ENCODE data around the gene TGM3.

TGM3 gene

DNA sequence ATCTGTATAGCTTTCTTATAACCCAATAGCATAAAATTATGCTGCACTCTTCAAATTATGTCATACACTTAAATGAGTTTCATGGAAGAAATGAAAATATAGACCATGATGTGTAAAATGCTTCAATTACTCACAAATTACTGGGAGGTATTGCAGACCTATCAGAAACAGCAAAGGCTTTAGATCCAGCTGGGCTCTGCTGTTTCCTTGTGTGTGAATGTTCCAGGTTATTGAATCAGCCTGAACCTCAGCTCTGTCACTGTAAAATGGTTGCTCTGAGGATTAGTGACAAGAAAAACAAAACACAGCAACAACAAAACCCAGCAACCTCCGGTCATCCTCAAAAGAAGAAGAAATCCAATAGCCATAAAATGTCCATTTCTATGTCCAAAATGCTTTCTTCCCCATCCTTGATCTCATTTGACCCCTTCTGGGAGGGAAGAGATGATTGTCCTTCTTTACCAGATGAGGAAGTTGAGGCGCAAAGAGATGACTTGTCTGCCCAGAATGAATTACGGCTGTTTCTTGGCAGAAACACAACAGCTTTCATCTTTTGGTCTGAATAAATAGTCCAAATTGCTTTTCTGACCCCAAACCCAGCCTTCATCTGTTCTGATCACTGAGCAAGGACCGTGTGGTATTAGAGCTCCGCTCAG is 42.7 kb downstream of the TGM3 start:
- DNase-seq (ENCODE audit: low read depth in 2 of 2), result no peak

GRCh38 chr20:2340136-2340535 is 44.3 kb downstream of the TGM3 start:
- no peak for DNase-seq (ENCODE audit: low read depth in 2 of 2)

DNA sequence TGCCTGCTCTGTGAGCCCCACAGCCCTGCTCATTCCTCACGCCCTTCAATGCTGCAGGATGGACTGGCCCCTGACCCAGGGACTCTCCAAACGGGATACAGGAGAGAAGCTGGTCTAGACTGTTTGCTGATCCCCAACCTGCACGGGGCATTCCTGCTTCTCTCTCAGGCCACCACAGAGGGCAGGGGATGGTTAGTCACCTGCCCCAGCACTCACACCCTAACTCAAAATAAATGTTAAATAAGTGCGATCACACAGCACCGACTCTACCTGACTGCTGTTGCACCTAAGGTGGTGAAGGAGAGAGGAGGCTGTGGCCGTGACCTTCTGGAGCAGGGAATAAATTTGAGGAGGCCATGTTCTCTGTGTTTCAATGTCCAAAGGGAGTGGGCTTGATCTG is 45.0 kb downstream of the TGM3 start:
- no peak for DNase-seq (ENCODE audit: low read depth in 2 of 2)

GRCh38 chr20:2341336-2341735 is 45.5 kb downstream of the TGM3 start:
- no peak for DNase-seq (ENCODE audit: low read depth in 2 of 2)

DNA sequence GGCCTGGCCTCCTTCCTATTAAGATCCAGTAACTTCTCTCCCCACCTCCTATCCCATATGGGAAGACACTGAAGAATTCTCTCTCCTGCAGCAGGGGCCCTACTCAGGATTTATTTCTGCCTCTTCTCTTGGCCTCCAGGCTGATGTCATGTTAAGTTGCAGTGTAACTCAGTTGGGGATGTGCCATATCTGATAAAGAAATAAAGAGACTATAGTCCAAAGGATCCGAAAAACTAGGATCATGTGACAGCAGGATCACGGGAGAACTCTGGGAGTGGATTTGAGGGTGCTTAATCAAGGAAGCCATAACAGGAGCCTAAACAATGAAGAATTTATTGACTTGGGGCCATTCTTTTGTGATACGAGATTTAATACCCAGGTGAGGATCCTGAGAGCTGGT is 46.4 kb downstream of the TGM3 start:
- no peak for DNase-seq (ENCODE audit: low read depth in 2 of 2)

GRCh38 chr20:2346188-2346587 is 50.4 kb downstream of the TGM3 start:
- no peak for DNase-seq (ENCODE audit: low read depth in 2 of 2)

DNA sequence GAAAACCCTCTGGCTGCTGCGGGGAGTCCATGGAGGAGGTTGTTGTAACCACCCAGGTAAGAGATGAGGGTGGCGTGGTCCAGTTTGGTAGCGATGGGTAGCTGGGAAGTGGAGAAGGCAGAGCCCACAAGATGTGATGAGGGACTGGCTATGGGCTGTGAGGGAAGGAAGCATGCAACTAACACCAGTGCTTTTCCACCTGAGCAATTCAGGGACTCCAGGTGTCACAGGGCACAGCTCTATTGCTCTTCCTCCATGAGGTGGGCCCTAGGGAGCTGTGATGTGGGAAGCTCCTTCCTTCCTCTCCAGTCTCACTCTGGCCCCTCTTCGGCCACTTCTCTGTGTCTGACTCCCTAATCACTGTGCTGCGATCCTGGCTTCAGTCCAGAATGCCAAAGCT is 52.5 kb downstream of the TGM3 start:
- no peak for DNase-seq (ENCODE audit: low read depth in 2 of 2)

GRCh38 chr20:2349801-2350200 is 54.0 kb downstream of the TGM3 start:
- DNase-seq (ENCODE audit: low read depth in 2 of 2), result no peak

- DNase-seq (ENCODE audit: low read depth in 2 of 2), result no peak
These were observed 54.8 kb downstream of the TGM3 start for GRCh38 chr20:2350606-2351005.

DNA sequence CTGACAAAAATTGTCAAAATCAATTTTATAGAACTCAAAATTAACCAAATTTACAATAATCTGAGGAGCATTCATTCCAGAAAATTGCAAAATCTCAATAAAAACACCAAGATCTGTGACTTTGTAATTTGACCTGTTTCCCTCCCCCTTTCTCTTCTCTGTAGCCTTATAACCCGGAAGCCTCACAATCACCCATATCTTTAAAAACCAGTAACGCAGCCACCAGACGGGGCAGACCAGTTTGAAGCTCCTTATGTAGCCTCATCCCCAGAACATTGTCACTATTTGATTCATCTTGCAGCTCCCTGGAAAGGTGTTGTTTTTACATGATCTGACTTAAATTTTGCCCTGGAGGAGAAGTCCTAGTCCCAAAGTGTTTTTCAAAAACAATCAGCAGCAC is 57.4 kb downstream of the TGM3 start:
- DNase-seq (ENCODE audit: low read depth in 2 of 2), result no peak

- no peak for DNase-seq (ENCODE audit: low read depth in 2 of 2)
These were observed 61.3 kb downstream of the TGM3 start for GRCh38 chr20:2357114-2357513.

- DNase-seq (ENCODE audit: low read depth in 2 of 2), result no peak
These were observed 62.2 kb downstream of the TGM3 start for GRCh38 chr20:2358006-2358405.

DNA sequence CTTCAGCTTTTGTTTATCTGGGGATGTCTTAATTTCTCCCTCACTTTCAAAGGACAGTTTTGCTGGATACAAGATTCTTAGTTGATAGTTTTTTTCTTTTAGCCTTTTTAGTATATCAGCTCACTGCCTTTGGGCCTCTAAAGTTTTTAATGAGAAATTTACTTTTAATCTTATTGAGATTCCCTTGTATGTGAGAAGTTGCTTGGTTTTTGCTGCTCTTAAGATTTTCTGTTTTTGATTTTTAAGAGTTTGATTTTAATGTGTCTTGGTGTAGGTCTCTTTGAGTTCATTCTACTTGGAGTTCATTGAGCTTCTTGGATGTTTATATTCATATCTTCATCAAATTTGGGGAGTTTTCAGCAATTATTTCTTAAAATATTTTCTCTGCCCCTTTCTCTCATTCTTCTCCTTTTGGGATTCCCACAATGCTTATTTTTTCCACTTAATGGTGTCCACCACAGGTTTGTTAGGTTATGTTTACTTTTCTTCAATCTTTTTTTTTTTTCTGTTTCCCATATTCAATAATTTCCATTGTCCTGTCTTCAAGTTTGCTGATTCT is 65.3 kb downstream of the TGM3 start:
- no peak for DNase-seq (ENCODE audit: low read depth in 2 of 2)

DNA sequence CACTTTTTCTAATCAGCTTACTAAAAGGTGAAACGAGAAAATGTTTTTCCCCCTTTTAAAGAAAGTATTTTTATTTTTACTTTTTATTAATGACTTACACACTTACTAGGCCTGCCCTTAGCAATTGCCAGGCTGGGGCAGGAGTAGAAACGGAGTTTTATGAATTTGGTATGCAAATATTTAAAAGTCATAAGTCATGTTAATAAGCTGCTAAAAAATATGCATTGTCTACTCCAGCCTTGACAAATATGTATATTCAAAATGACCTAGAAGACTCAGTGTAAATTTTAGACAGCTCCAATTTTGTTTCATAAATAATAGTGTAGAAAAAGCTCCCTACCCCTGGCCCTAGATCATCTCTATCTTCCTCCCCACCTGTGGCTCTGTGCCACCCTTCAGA is 67.4 kb downstream of the TGM3 start:
- no peak for DNase-seq (ENCODE audit: low read depth in 2 of 2)

DNA sequence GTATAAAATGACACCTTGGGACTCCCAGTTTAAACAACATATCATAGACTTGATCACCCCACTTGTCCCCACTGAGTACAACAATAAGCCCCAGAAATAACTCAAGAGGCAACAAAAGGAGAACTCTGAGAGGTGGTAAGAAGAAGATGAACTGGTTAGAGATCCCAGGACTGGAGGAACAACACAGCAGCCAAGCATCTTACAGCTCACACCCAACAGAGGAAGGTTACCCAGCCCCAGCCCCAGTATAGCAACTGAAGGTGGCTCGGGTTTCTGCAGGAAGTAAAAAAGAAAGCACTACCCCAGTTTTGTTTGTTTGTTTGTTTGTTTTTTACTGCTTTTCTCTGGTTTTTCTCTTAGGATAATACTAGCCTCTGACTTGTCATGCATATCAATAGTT is 67.8 kb downstream of the TGM3 start:
- DNase-seq (ENCODE audit: low read depth in 2 of 2), result no peak

- no peak for DNase-seq (ENCODE audit: low read depth in 2 of 2)
These were observed 68.2 kb downstream of the TGM3 start for GRCh38 chr20:2364044-2364443.

DNA sequence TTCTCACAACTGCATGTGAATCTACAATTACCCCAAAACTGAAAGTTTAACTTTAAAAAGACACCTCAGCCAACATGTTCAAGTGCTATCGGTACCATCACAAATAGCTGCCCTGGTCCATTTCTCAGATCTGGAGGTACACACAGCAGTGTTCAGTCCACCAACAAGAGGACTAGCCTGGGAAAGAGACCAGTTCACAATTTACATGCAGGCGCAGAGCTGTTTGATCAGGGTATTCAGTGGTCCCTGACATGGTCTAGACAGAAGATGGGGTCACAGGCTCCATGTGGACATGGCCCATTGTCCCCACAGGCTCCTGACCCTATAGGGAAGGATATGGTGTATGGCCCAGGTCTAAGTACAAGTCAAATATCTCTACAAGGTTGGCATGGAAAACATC is 69.3 kb downstream of the TGM3 start:
- DNase-seq (ENCODE audit: low read depth in 2 of 2), result no peak

DNA sequence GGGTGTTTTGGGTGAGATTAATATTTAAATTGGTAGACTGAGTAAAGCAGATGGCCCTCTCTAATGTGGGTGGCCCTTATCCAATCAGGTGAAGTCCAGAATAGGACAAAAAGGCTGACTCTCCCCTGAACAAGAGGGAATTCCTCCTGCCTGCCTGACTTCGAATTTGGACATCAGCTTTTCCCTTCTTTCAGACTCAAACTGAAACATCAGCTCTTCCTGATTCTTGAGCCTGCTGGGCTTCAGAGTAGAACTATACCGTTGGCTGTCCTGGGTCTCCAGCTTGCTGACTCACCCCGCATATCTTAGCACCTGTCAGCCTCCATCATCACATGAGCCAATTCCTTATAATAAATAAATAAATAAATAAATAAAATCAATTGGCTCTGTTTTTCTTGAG is 69.9 kb downstream of the TGM3 start:
- DNase-seq (ENCODE audit: low read depth in 2 of 2), result no peak

- no peak for DNase-seq (ENCODE audit: low read depth in 2 of 2)
These were observed 72.8 kb downstream of the TGM3 start for GRCh38 chr20:2368621-2369020.

GRCh38 chr20:2373098-2373497 is 77.3 kb downstream of the TGM3 start:
- DNase-seq (ENCODE audit: low read depth in 2 of 2), result no peak

DNA sequence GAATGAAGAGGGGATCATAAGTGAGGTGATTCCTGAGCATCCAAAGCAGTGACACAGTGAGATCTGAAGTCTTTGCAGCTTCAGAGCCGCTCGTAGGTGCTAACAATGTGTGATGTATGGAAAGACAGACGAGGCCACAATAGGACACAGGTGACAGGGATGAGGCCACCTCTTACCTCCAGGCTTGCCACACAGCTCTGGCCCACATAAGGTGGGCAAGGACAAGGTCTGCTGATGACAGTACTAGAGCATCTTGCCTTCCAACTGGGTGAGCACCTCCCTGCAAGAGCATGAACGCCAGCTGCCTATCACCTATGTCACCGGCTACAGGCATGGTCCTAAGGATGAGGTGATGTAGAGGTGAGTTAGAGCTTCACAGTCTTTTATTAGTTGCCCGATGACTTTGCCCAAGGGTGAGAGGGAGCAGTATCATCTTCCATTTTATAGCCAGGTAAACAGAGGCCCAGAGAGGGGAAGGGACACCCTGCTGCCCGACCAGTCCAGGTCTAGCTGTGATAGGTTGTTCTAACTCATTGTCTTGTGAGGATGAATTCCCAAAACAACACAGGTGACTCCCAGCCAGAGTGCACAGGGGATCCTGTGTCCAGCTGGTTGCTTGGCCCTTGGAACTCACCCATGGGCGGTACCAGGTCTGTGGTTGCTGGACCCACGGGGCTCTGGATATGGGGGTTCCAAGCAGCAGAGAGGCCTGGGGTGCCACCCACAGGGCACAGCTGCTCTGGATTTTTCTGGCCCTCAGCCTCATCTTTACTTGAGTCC is 78.7 kb downstream of the TGM3 start:
- no peak for DNase-seq (ENCODE audit: low read depth in 2 of 2)

DNA sequence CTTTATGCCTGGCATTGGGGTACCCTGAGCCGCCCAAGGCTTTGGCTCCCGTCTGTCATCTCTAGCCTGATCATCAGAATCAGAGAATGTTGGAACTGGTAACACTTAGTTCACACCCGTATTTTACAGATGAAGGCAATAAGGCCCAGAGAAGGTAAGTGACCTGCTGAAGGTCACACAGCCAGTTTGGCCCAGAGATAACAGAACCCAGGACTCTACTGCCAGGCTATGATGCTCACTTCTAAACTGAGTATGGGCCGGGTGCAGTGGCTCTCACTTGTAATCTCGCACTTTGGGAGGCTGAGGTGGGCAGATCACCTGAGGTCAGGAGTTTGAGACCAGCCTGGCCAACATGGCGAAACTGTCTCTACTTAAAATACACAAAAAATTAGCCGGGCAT is 83.1 kb downstream of the TGM3 start:
- no peak for DNase-seq (ENCODE audit: low read depth in 2 of 2)

DNA sequence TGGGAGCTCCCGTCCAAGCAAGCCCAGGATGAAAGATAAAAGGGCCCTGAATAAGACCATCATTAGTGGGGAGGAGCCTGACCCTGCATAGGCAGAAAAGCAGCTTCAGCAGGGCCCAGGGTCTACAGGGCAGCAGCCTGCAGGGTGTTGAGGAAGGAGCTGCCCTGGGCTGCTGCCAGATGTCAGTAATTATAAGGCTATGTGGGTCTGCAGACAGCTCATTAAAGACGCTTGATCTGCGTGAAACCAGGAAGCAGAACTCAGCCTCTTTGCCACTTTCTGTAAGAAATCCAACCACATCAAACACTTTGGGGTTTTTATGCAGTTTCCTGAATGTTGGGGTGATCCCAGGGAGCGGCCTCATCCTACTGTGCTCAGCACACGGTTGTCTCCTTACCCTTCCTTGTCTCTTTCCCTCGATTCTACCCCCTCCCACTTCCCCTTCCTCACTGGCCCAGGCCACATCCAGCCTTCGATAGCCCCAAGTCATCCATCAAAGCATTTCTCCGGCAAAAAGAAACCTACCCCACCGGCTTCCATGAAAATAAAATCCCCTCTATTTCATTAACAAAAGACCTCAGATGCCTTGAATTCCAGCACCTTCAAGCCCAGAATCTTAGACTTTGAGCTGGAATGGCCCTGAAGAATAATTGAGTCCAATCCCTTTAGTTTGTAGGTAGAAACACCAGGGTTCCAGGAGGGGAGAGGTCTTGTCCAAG is 83.9 kb downstream of the TGM3 start:
- no peak for DNase-seq (ENCODE audit: low read depth in 2 of 2)
